OCI-M1 (cell line): ENCODE measurements around the gene LZIC.
A peak's percentile ranks its signal among the peaks of the same experiment; 100 is the strongest.
"Not testable (repeated sequence)": the region's sequence is repeated elsewhere in the genome, so short reads cannot be mapped to it uniquely, and the experiment has no call there.

ENCODE experiments used
- DNase-seq: peaks from one replicate; lab custom pipeline; 2025; lab: John Stamatoyannopoulos, UW

Gene LZIC

GRCh38 chr1:9942939-9943788 lies at the start of gene LZIC, which contains the start of gene NMNAT1:
Gene LZIC (minus strand): TSS chr1:9943391. CDS start chr1:9936619, 6,772 bp downstream.
Gene NMNAT1 (plus strand): TSS chr1:9943475. CDS start chr1:9972074, 28,599 bp downstream.
- peak; percentile 95 for DNase-seq

- no peak for DNase-seq
These were observed 49.7 kb upstream of the LZIC start for GRCh38 chr1:9992910-9993309.

GRCh38 chr1:9990944-9991343 lies 47.8 kb upstream of the LZIC start:
- no peak for DNase-seq

- DNase-seq: no peak
These were observed 46.6 kb upstream of the LZIC start for GRCh38 chr1:9989773-9990172.

GRCh38 chr1:9985001-9985400 lies 41.8 kb upstream of the LZIC start:
- DNase-seq: no peak

GRCh38 chr1:9984253-9984652 lies 41.1 kb upstream of the LZIC start:
- DNase-seq: no peak

- no peak for DNase-seq
These were observed 17.7 kb upstream of the LZIC start for GRCh38 chr1:9960706-9961562.

GRCh38 chr1:9960011-9960410 lies 16.8 kb upstream of the LZIC start:
- DNase-seq: no peak

- no peak for DNase-seq
These were observed 14.5 kb upstream of the LZIC start for GRCh38 chr1:9957726-9958125.

- DNase-seq: no peak
These were observed 3.1 kb upstream of the LZIC start for GRCh38 chr1:9946315-9946714.

GRCh38 chr1:9942399-9942938 lies 722 bp downstream of the LZIC start:
- DNase-seq: peak; percentile 76

GRCh38 chr1:9929431-9930385 lies 13.5 kb downstream of the LZIC start:
- DNase-seq: no peak

GRCh38 chr1:9927259-9927658 lies 15.9 kb downstream of the LZIC start:
- DNase-seq: no peak

- no peak for DNase-seq
These were observed 20.8 kb downstream of the LZIC start for GRCh38 chr1:9922342-9922741.

- DNase-seq: no peak
These were observed 22.6 kb downstream of the LZIC start for GRCh38 chr1:9920606-9921005.

GRCh38 chr1:9917901-9918300 lies 25.3 kb downstream of the LZIC start:
- no peak for DNase-seq

GRCh38 chr1:9917495-9917894 lies 25.7 kb downstream of the LZIC start:
- not testable (repeated sequence) for DNase-seq

- no peak for DNase-seq
These were observed 26.7 kb downstream of the LZIC start for GRCh38 chr1:9916452-9916851.

GRCh38 chr1:9914610-9914937 lies 28.6 kb downstream of the LZIC start:
- DNase-seq: no peak

- no peak for DNase-seq
These were observed 30.8 kb downstream of the LZIC start for GRCh38 chr1:9912264-9912936.
